GM12875 (cell line): ENCODE data around the gene MYBPHL.

ENCODE experiments used
- H3K4me3 ChIP-seq: one replicate; pipeline ENCODE4 v1.5.1; 2011; ENCODE audit warnings: low read depth, low read length, control low read depth
- CTCF ChIP-seq: IDR thresholded peaks from 2 replicates; pipeline ENCODE4 v1.5.1; 2011; ENCODE audit warnings: low read depth, mild to moderate bottlenecking, control low read depth, inconsistent platforms, low read length, moderate library complexity, borderline replicate concordance; ENCODE audit not compliant: insufficient read depth

The MYBPHL gene

GRCh38 chr1:109341944-109342930 lies 35.4 kb upstream of the MYBPHL start:
- TF ChIP-seq CTCF = no peak

DNA sequence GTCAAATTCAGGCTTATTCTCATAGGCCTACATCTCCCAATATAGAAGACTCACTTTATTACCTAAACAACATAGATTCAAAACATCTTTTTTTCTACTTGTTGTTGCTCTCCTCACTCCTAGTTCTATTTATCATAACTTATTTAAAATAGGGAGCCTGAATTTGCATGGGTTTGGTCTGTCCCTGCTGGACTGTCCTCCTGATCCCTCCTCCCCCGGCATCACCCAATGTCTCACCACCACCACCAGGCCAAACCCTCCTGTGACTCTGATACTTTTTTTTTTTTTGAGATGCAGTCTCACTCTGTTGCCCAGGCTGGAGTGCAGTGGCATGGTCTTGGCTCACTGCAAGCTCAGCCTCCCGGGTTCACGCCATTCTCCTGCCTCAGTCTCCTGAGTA lies 31.8 kb upstream of the MYBPHL start:
- TF ChIP-seq CTCF = no peak
- no peak overlapping the region for H3K4me3 ChIP-seq

More at GRCh38 chr1:109341944-109342930, 35.4 kb upstream of the MYBPHL start:
- H3K4me3 ChIP-seq = no peak overlapping the region

DNA sequence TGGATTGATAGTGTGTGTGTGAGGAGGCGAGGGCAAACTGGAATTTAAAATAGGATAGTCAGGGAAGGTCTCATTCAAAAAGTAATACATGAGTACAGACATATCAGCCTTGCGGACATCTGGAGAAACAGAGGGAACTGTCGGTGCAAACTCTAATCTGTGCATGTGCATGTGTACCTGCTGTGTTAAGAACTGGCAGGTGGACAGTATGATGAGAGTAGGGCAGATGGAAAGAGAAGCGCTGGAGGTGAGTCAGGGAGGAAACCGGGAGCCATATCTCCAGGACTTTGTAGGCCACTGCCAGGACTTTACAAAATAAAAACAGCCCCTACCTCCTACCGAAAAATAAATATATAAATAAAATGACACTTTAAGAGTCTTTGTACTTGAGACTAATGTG lies 31.3 kb upstream of the MYBPHL start:
- no peak for TF ChIP-seq CTCF

DNA sequence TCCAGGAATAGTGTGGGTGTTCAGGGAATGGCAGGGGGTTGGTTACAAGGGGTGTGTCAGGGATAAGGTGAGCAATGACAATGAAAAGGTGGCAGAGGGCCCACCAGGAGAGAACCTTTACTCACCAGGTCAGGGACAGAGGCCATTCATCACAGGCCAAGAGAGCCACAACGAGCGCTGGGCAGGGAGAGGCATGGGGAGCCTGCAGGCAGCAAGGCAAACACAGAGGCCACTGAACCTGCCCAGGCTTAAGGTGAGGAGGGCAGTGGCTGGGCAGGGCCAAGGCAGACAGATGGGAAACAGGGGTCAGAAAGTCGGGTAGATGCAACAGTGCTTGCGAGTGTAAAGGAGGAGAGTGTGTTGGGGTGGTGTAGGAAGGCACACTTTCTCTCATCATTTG lies 28.3 kb upstream of the MYBPHL start:
- TF ChIP-seq CTCF = no peak
- no peak overlapping the region for H3K4me3 ChIP-seq

More for the DNA sequence above, 31.3 kb upstream of the MYBPHL start:
- no peak overlapping the region for H3K4me3 ChIP-seq

DNA sequence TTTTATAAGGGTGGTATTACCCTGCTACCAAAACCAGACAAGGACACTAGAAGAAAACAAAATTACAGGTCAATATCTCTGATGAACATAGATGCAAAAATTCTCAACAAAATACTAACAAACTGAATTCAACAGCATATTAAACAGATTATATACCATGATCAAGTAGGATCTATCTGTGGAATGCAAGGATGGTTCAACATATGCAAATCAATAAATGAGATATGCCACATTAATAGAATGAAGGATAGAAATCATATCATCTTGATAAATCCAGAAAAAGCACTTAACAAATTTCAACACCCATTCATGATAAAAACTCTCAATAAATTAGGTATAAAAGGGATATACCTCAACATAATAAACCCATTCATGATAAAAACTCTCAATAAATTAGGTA lies 24.3 kb upstream of the MYBPHL start:
- H3K4me3 ChIP-seq = no peak overlapping the region
- TF ChIP-seq CTCF = no peak

GRCh38 chr1:109327285-109327684 lies 20.5 kb upstream of the MYBPHL start:
- no peak for TF ChIP-seq CTCF
- no peak overlapping the region for H3K4me3 ChIP-seq

DNA sequence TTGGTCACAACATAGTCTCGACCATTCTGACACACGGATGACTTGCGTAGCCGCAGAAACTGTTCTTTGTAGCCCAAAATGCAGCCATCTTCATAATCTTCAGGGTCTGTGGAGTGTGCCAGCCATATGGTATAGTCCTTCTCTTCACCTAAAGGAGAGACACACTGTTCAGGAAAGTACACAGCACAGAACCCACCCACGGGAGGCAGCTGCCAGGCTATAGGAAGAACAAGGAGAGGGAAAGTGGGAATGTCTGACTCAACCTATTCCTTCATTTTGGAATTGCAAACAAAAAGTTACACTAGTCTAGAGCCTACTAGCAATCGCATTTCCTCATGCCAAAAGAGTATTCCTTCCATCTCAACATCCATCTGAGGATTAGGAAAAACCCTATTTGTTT lies 16.2 kb upstream of the MYBPHL start:
- no peak for TF ChIP-seq CTCF
- no peak overlapping the region for H3K4me3 ChIP-seq
